ENCODE measurements around the gene SDR9C7. TPM values are rescaled to one million over a fixed set of nuclear protein-coding genes. Genes with fewer than 3 reads are reported as not detected.
"Not testable (repeated sequence)": the region's sequence is repeated elsewhere in the genome, so short reads cannot be mapped to it uniquely, and the experiment has no call there.

Gene SDR9C7
- total and polyA plus RNA-seq, 2 experiments from 2014 or later: not detected

DNA sequence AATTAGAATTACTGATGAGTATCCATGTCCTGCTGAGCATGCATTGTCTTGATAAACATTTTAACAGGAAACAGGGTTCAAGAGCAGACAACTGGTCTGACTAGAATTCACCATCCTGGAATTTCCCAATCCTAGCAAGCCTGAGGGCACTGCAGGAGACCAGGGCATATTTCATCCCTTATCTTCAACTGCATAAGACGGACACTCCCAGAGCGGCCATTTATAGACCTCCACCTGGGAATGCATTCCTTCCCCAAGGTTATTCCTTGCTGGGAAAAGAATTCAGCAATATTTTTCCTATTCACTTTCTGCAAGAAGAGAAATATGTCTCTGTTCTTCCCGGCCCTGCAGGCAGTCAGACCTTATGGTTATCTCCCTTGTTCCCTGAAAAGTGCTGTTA, 51.8 kb downstream of the SDR9C7 start:
- not testable (repeated sequence) for H3K27ac Mint-ChIP-seq; H3K4me1 Mint-ChIP-seq; H3K9me2 ChIP-seq (ENCODE audit: insufficient read depth); H3K27ac ChIP-seq (ENCODE audit: low read depth); H3K27me3 ChIP-seq (ENCODE audit: insufficient read depth); ATAC-seq; H3F3A ChIP-seq (replicated peaks; ENCODE audit: low read depth); H2AFZ ChIP-seq; H3K4me3 Mint-ChIP-seq; H3K27me3 Mint-ChIP-seq (ENCODE audit: insufficient read depth, low read depth, poor library complexity); H3K4me1 ChIP-seq (ENCODE audit: insufficient read depth); H3K79me2 ChIP-seq (replicated peaks; ENCODE audit: insufficient read depth); H3K4me2 ChIP-seq; H3K4me3 ChIP-seq; H3K36me3 ChIP-seq (ENCODE audit: insufficient read depth); H4K20me1 ChIP-seq (replicated peaks; ENCODE audit: insufficient read depth)
- H3K36me3 Mint-ChIP-seq (ENCODE audit: low read depth): peaks cover 16% of the 10 kb centered on the region; the same call in 2 of the 3 replicates
- DNase-seq (ENCODE audit: low spot score): peak; percentile 21
- H3K9me3 Mint-ChIP-seq: peaks cover 84% of the 10 kb centered on the region

DNA sequence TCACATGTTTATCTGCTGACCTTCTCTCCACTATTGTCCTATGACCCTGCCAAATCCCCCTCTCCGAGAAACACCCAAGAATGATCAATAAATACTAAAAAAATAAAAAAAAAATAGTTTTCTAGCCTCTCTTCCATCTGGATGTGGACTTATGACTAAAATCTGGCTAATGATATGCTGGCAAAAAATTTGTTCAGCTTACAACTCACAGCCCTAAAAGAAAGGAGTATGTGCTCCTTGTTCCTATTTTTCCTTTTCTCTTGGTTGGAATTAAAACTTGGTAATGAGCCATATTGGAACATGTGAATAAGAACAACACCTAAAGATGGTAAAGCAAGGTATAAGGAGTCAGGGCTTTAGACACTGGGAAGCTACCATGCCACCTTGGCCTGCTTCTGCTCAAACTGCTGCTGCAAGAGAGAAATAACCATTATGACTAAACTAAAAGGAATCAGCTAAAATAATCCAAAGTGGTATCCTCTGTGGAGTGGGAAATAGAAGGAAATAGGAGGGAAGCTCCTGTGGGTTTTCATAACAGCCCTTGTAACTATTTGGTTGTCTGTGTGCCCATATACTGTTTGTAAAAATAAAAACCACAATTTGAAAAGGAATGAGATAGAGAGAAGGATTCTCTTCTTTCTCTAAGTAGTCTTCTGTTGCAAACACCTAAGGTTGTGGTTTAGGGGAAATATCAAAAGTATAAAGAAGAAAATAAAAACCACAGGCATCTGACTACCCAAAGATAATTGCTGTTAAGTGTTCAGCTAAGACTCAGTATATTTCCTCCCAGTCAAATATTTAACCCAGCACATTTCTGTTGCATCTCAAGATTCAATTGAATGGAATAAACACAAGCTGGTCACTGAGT, 53.8 kb downstream of the SDR9C7 start:
- H3K27ac Mint-ChIP-seq: no peak overlapping the region

DNA sequence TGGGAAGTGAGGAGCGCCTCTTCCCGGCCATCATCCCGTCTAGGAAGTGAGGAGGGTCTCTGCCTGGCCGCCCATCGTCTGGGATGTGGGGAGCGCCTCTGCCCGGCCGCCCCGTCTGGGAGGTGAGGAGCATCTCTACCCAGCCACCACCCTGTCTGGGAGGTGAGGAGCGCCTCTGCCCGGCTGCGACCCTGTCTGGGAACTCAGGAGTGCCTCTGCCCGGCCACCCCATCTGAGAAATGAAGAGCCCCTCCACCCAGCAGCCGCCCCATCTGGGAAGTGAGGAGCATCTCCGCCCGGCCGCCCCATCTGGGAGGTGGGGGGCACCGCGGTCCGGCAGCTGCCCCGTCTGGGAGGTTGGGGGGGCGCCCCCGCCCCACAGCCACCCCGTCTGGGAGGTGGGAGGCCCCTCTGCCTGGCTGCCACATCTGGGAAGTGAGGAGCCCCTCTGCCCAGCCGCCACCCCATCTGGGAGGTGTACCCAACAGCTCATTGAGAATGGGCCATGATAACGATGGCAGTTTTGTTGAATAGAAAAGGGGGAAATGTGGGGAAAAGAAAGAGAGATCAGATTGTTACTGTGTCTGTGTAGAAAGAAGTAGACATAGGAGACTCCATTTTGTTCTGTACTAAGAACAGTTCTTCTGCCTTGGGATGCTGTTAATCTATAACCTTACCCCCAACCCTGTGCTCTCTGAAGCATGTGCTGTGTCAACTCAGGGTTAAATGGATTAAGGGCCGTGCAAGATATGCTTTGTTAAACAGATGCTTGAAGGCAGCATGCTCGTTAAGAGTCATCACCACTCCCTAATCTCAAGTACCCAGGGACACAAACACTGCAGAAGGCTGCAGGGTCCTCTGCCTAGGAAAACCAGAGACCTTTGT, 54.7 kb downstream of the SDR9C7 start:
- H3K27ac Mint-ChIP-seq; H3K27ac ChIP-seq (ENCODE audit: low read depth); H4K20me1 ChIP-seq (replicated peaks; ENCODE audit: insufficient read depth); ATAC-seq; H3F3A ChIP-seq (replicated peaks; ENCODE audit: low read depth); H3K4me1 Mint-ChIP-seq; H2AFZ ChIP-seq; H3K79me2 ChIP-seq (replicated peaks; ENCODE audit: insufficient read depth); H3K27me3 ChIP-seq (ENCODE audit: insufficient read depth); H3K4me2 ChIP-seq; DNase-seq (ENCODE audit: low spot score); H3K4me3 Mint-ChIP-seq; H3K4me3 ChIP-seq; H3K9me2 ChIP-seq (ENCODE audit: insufficient read depth); H3K27me3 Mint-ChIP-seq (ENCODE audit: insufficient read depth, low read depth, poor library complexity); H3K4me1 ChIP-seq (ENCODE audit: insufficient read depth); H3K36me3 ChIP-seq (ENCODE audit: insufficient read depth): not testable (repeated sequence)
- H3K36me3 Mint-ChIP-seq (ENCODE audit: low read depth): peaks cover 12% of the 10 kb centered on the region; the same call in 2 of the 3 replicates
- peaks cover 62% of the 10 kb centered on the region for H3K9me3 Mint-ChIP-seq

More for the DNA sequence above, 53.8 kb downstream of the SDR9C7 start:
- H4K20me1 ChIP-seq (replicated peaks; ENCODE audit: insufficient read depth): no peaks in the 10 kb centered on the region
- H3K27me3 Mint-ChIP-seq (ENCODE audit: insufficient read depth, low read depth, poor library complexity): peaks cover 5% of the 10 kb centered on the region
- H3K27me3 ChIP-seq (ENCODE audit: insufficient read depth): no peaks in the 10 kb centered on the region
- H3K4me3 ChIP-seq: no peak overlapping the region
- H3K27ac ChIP-seq (ENCODE audit: low read depth): no peak overlapping the region
- H3K9me3 Mint-ChIP-seq: peaks cover 66% of the 10 kb centered on the region
- peaks cover 9% of the 10 kb centered on the region; the same call in 1 of the 2 replicates for H3K36me3 ChIP-seq (ENCODE audit: insufficient read depth)
- peaks cover 12% of the 10 kb centered on the region; the same call in 2 of the 3 replicates for H3K36me3 Mint-ChIP-seq (ENCODE audit: low read depth)
- no peak for DNase-seq (ENCODE audit: low spot score)
- H3K4me1 ChIP-seq (ENCODE audit: insufficient read depth): peaks cover under 1% of the 10 kb centered on the region
- H2AFZ ChIP-seq: no peak overlapping the region
- H3K4me2 ChIP-seq: no peak overlapping the region
- ATAC-seq: no peak
- H3K9me2 ChIP-seq (ENCODE audit: insufficient read depth): 0 out of 2 replicates have a peak, but pooled peaks cover 3% of the 10 kb centered on the region
- H3F3A ChIP-seq (replicated peaks; ENCODE audit: low read depth): no peaks in the 10 kb centered on the region
- no peaks in the 10 kb centered on the region for H3K4me1 Mint-ChIP-seq
- H3K4me3 Mint-ChIP-seq: no peak overlapping the region
- TF ChIP-seq, protein P1, sequence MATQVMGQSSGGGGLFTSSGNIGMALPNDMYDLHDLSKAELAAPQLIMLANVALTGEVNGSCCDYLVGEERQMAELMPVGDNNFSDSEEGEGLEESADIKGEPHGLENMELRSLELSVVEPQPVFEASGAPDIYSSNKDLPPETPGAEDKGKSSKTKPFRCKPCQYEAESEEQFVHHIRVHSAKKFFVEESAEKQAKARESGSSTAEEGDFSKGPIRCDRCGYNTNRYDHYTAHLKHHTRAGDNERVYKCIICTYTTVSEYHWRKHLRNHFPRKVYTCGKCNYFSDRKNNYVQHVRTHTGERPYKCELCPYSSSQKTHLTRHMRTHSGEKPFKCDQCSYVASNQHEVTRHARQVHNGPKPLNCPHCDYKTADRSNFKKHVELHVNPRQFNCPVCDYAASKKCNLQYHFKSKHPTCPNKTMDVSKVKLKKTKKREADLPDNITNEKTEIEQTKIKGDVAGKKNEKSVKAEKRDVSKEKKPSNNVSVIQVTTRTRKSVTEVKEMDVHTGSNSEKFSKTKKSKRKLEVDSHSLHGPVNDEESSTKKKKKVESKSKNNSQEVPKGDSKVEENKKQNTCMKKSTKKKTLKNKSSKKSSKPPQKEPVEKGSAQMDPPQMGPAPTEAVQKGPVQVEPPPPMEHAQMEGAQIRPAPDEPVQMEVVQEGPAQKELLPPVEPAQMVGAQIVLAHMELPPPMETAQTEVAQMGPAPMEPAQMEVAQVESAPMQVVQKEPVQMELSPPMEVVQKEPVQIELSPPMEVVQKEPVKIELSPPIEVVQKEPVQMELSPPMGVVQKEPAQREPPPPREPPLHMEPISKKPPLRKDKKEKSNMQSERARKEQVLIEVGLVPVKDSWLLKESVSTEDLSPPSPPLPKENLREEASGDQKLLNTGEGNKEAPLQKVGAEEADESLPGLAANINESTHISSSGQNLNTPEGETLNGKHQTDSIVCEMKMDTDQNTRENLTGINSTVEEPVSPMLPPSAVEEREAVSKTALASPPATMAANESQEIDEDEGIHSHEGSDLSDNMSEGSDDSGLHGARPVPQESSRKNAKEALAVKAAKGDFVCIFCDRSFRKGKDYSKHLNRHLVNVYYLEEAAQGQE (IDR thresholded peaks at IDR 0.05; ENCODE audit: unreplicated experiment): no peak
- H3K79me2 ChIP-seq (replicated peaks; ENCODE audit: insufficient read depth): no peaks in the 10 kb centered on the region
